HTR-8/SVneo (cell line): ENCODE data around the gene ACOT7.
"Not testable (repeated sequence)": the region's sequence is repeated elsewhere in the genome, so short reads cannot be mapped to it uniquely, and the experiment has no call there.

ENCODE experiments used
- DNase-seq: peaks from one replicate; pipeline ENCODE4 v3.0.0; 2011; ENCODE audit warnings: low spot score, mixed read lengths; ENCODE audit not compliant: insufficient read length
- FAIRE-seq: peaks from 2 replicates; lab custom pipeline; 2011; peaks lifted over from hg19 to GRCh38; lab: Jason Lieb, UNC

Gene ACOT7

DNA sequence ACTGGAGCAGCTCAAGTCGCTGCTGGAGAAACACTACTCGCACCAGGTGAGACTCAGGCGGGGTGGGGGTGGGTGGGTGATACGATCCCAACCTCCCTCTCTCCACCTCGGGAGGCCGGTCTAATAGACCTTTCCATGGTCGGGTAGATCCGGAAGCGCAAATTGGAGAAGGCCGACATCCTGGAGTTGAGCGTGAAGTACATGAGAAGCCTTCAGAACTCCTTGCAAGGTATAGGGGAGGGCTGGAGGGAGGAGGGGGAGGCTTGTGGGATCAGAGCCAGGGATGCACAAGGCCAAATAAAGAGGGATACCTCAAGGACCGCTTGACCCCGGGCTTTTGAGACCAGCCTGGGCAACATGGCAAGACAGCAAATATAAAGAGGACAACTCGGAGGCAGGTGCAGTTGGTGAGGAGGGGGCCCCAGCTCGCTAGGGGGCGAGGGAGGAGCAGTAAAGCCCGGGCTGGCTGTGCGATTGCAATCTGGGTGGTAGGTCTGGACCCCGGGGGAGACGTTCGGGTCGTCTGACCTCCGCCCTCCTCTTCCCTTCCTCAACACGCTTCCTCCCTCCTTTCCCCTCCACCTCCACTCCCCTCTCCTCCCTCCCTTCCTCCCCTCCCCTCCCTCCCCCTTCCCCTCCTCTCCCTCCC is 149.0 kb downstream of the ACOT7 start:
- no peak for FAIRE-seq

DNA sequence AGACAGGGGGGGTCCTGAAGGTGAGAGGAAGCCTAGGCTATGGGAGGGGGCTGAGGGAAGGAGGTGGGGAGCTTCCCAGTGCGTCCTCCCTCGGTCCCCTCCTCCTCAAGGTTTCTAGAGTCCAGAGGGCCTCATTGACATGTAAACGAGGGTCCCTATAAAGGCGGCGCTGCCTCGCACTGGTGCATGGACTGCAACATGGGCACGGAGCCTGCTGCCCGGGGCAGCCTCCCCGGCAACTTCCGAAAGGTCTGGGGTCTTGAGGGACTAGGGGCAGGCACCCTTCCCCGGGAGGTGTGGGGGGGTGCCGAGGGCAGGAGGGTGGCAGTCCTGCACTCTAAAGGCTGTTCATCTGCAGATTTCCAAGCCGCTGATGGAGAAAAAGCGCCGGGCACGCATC is 149.6 kb downstream of the ACOT7 start, which contains the start of gene HES3:
HES3 (plus strand) TSS at position 187 of the 400 bp plus-strand sequence; CDS start at position 374, 187 bp downstream.
- no peak for FAIRE-seq
- no peak for DNase-seq

More for the DNA sequence above, 149.0 kb downstream of the ACOT7 start:
- DNase-seq: no peak

DNA sequence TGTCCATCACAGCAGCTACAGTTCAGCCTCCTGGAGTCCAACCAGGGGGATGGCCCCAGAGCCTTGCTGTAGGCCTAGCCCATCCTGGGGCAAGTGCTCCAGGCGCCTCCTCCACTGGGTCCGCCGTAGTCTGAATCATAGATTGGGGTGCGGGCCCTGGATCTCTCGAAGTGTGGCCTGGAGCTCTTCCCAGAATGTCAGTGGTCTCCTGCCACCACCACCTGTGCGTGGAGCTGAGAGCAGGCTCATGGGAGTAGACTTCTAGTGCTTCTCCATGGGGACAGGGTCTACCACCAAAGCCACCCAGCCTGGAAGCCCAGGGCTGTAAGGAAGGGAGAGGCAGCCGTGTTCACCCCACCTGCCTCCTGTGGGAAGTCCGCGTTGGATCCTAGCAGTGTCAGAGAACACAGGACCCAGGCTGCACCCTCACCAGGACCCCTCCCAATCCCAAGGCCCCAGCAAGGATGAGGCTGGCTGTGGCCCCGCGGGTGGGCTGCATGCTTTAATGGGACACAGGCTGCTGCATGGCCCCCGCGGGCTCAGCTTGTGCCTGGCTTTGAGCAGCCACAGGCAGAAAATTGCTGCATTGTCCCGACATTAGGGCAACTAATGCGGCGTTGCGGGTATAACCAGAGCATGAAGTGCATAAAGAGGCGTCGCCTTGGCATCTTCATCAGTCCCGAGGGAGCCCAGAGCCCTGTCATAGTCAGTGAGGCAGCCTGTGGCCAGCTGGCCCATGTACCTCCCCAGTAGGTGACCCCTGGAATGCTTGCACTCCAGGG is 150.3 kb downstream of the ACOT7 start:
- no peak for FAIRE-seq

DNA sequence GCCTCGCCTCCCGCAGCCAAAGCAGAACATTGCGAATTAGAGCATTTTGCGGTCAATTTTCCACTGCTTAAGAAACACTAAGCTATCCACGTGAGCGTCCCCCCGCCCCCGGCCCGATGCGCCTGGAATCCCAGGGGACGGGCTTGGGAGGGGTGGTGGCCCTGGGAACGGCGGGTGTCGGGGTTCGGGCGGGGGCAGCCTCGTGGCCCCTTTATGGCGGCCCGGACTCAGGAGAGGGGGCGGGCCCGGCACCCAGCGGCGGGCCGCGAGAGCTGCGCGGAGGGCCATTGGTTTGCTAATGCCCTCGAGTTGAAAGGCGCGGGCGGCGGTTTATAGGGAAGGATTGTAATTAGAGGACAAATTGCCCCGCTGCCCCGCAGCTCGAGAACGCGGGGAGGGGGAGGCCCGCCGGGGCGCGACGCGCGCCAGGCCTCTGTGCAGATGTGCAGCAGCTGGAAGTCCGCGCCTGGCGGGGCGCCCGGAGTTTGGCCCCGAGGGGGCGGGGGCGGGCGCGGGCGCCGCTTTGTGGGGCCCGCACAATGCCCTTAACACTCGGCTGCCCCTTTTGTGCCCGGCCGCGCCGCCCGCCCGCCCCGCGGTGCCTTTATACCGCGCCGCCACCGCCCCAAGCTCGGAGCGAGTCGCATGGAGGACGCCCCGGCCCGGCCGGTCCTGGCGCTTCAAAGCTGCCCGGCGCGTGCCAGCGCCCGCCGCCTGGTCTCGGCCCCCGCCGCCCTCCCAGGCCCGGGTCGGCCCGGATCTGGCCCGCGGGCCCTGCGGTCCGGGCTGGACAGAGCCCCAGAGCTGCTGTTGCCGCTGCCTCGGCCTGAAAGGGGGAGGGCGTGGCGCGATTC is 151.5 kb downstream of the ACOT7 start:
- no peak for DNase-seq
- no peak for FAIRE-seq

More for the DNA sequence above, 150.3 kb downstream of the ACOT7 start:
- DNase-seq: no peak

DNA sequence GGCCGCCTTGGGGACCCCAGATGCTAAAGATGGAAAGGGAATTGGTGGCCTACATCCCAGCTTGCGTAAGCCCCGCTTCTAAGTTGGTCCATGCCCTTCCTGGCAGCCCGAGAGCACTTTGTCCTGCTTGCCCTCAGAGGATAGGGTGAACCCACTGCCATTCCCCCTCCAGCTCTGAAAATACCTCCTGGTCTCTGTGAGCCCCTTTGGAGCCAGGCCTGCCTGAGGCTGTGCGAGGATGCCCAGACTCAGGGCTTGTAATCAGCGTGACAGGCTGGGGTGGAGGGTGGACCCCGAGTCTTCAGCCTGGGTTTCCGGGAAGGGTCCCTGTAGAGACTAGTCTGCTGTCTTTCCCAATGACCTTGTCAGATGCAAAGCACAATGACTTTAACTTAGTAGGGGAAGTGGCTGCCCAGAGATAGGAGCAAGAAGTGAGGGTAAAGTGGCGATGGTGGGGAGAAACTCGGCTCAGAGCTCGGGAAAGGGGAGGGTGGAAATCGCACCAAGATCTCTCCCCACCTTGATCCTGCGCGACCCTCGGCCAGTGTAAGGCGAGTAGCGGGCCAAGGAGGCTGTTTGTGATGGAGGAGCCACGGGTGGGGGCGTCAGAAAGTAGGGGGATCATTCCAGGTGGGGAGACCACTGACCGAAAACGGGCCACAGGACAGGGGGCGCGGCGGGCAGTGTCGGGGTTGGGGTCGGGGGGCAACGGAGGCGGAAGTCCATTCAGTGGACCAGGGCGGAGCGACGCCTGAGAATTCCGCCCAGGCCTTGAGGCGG is 152.3 kb downstream of the ACOT7 start:
- DNase-seq (no peak), FAIRE-seq (no peak)

DNA sequence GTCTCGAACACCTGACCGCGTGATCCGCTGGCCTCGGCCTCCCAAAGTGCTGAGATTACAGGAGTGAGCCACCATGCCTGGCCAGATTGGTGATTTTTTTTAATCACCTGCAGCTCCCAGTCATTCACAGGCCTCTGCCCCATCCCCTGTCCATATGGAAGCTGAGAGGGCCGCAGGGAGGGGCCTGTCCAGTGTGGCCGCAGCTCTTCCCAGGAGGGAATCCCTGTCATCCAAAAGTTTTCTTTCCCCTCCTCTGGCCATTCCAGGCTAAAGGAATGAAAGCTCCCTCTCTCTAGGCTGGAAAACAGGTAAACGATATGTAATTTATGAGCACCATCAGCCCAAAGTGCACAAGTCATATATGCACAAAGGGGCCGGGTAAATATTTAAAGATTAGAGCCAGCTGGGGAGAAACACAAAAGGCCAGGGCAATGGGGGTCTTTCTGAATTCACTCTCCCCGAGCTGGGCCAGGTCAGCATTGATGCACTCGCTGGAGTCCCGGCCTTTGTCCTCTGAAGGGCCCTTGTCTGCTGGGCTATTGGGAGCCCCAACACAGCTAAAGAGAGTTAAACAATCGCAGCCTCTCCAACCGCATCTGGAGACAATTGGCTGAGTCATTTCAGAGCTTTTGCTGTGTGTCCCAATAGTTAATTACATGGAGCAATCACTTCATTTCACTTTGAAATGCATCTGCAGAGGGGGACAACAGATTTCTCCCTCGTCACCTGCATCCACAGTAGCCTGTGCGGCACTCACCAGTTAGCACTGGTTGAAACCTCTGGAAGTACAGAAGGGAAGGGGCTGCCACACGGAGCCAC is 153.4 kb downstream of the ACOT7 start:
- FAIRE-seq (no peak), DNase-seq (no peak)

DNA sequence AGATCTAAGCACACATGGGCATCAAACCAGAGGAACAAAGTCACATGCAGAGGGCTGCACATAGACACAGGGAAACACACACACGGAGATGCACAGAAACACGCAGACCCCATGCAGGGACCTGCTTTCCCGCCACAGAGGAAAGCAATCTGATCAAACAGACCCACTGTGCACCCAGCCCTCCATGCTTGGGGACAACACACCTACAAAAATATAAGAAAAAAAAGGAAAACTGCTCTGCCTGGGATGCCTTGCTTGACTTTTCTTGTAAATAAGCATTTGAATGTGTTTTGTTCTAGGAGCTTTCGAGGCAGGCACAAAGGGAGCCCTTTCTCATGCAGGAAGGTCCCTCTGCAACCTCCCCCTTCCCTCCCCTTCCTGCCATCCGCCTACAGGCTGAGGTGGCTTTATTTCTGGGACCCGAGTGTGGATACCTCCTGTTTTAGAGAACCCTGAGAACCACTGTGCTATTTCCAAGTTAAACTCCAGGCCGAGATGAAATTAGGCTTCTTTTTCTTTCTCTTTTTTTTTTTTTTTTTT is 154.3 kb downstream of the ACOT7 start:
- FAIRE-seq (no peak), DNase-seq (no peak)

DNA sequence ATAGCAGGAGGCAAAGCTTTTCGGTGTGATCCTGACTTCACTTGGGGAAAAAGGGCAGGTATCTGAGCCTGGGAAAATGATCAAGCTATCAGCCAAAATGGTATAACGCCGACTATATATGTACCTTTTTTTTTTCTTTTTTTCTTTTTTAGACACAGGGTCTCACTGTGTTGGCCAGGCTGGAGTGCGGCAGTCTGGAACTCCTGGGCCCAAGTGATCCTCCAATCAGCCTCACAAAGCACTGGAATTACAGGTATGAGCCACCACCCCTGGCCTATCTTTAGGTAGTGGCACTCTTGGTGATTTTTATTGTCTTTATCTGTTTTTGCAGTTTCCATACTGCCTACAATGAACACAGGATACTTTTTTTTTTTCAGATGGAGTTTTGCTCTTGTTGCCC is 156.5 kb downstream of the ACOT7 start:
- no peak for FAIRE-seq
- no peak for DNase-seq

DNA sequence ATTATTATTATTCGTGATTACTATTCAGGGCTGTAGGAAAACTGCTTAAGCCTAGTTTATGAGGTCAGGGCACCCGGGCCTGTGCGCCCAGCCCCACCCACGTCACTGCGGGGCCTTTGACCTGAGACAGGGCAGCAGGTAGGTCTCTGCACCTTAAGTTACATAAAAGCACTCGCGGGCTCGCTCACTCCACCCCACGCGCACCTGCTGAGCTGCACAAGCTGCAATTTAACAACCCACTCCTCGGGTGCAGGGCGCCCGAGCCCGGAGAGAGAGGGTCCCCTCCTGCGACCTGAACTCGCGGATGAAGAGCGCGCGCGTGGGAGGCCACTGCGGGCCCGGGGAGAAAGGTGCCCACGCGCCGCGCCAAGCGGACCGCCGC is 158.3 kb downstream of the ACOT7 start:
- DNase-seq (no peak), FAIRE-seq (no peak)

DNA sequence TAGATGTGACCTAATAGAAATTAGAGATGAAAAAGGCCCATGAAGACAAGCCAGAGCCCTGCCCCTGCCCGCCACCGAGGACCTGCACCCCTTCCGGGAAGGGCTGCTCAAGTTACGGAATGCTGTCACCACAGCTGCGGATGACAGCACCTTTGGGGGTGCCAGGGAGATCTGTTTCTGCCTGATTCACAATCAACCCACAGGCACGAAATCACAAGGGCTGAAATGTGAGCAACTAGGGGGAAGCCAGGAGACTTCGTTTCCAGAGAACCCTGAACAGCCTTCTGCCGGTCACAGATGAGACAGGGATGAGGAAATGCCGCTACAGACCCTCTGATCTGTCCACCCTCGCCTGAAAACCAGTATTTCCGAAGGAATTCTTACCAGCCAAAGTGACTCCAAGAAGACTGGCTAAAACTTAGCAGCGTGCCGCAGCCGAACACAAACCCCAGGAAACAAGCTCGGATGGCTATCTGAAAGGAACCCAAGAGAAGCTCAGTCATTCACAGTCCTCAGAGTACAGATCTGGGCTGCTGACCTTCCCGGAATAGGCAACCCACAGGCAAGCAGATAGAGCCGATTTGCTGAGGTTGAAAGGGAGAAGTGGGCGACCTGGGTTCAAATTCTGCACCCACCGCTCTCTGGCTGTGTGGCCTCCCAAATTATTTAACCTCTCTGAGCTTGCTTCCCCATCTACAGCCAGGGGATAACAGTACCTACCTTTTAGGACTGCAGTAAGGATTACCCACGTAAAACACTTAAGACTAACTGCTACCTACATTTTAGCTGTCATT is 158.9 kb downstream of the ACOT7 start:
- peak; percentile 27 for DNase-seq
- FAIRE-seq: no peak

DNA sequence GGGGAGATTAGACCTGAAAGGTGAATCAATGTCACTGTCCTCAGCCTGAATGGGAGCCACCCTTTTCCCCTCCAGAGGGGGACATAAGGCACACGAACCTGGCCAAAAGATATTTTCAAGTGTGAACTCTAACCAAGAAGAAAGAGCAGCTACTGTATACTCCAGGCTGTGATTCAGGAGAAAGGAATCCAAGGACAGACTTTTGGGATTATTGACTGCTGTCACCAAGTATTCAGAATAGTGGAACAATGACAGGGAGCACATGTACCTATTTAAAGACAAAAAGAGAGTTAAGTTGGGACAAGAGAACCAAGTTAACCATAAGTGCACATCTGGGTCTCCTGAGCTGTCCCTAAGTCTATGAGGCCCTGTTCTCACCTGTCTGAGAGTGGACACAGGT is 160.2 kb downstream of the ACOT7 start:
- FAIRE-seq (no peak), DNase-seq (no peak)

DNA sequence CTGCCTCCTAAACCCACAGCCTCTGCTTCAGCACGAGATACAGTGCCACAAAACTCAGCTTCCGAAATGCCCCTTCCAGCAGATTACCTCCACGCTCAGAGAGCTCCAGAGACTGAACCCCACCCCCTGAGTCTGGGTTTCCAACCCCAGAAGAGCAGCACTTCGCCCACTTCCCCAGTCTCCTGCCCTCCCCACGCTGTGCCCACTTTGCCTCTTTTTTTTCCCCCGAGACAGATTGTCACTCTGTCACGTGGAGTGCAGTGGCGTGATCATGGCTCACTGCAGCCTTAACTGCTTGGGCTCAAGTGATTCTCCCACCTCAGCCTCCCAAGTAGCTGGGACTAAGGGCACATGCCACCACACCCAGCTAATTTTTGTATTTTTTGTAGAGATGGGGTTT is 167.9 kb downstream of the ACOT7 start:
- DNase-seq: no peak

DNA sequence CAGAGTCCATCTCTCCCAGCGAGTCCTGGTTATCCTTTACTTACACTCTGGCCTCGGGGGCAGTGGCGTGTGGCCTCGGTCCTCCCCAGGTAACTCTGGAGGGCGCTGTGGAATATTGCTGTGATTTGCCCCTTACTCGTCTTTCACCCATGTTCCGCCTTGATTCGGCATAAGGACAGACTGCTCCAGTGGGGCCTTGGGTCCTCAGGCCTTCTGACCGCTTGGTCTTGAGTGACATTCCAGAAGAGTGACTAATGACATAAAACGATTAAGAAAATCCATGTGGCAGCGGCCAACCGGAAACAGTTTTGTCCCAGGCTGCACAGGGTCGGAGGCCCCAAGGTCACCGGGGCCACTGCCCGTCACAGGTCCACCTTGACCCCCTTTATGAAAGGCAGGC is 168.8 kb downstream of the ACOT7 start:
- DNase-seq: peak; percentile 27
- FAIRE-seq: no peak

More for the DNA sequence above, 167.9 kb downstream of the ACOT7 start:
- FAIRE-seq: no peak

DNA sequence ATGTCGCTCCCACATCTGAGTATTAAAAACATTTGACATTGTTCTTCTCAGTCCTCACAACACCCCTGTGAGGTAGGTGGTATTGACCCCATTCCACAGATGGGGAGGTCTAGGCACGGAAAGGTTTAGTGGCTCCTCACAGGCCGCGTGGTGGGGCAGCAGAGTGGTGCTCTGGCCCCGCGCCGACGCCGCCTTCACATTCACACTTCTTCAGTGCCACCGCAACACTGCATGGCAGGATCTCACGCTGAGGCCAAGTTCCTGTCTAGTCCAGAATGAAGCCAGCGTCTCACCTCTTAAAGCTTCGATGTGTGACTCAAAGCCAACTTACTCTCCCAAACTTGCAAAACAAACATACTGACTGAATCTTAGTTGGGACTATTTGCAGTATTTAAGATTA is 169.9 kb downstream of the ACOT7 start:
- FAIRE-seq (no peak), DNase-seq (no peak)

DNA sequence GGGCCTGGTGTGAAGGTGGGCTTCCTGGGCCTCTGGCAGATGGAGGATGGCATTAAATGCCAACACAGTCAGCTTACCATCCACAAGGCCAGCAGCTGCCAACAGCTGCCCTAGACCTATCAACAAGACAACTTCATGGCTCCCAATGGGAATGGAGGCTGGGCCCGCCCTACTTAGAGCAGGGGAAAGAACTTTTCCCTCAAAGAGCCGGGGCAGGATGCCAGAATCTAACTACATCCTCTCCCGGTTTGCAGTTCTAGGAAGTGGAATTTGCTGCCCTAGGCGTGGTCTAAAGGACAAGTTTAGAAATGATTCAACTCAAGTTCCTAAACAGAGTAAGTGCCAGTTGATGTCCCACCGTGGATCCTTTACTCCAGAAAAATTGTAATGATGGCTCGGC is 170.9 kb downstream of the ACOT7 start:
- FAIRE-seq: no peak

DNA sequence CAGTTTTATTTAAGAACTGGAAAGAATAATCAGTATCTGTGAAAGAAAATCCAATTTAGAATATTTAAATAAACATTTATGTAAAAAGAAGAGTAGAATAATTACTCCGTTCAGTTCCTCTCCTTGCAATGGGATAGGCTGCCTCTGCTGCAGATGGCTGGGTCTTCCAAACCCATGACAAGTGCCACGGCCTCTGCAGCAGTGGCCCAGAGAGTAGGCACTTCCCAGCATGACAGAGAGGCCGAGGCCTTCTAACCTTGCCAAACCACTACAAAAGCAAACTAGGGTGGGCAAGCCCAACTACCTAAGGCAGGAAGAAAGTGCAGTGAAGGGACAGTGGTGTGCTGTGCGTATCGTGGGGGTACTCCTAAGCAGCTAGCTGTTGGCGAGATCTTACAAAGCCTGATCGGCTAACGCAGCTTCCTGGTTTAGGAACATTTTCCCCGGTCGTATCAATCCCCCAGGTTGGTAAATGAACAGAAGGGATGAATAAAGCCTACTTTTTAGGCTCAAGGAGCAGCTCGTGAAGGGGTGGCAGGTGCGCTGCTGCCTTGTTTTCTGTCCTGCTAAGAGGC is 172.3 kb downstream of the ACOT7 start:
- no peak for FAIRE-seq
- no peak for DNase-seq

More for the DNA sequence above, 170.9 kb downstream of the ACOT7 start:
- DNase-seq: no peak

DNA sequence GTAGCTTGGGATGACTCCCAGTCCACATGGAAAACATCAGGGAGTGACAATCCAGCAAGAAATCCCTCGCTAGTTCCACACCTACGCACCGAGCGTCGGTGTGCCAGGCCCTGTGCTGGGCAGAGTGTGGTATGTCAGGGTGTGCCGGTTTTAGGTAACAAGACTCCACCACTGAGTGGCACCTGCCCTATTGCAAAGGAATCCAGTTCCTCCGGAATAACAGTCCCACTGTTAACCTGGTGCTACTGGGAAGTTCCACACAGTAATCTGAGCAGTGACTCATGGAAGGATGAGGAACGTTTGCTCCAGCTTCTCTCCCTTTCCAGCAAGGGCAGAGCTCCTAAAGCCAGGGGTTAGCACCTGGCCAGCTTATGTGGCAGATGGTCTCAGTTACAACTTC is 173.3 kb downstream of the ACOT7 start:
- no peak for FAIRE-seq

DNA sequence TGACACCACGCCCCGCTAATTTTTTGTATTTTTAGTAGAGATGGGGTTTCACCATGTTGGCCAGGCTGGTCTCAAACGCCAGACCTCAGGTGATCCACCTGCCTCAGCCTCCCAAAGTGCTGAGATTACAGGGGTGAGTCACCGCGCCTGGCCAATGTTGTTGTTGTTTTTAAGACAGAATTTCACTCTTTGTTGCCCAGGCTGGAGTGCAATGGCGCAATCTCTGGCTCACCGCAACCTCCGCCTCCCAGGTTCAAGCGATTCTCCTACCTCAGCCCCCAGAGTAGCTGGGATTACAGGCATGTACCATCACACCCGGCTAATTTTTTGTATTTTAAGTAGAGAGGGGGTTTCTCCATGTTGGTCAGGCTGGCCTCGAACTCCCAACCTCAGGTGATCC is 173.9 kb downstream of the ACOT7 start:
- FAIRE-seq, DNase-seq: not testable (repeated sequence)

More for the DNA sequence above, 173.3 kb downstream of the ACOT7 start:
- DNase-seq: no peak
